ENCODE data around the gene KCNQ1OT1.

GRCh38 chr11:2746401-2747247, 46.8 kb upstream of the KCNQ1OT1 start:
- TF ChIP-seq CTCF (IDR thresholded peaks at IDR 0.05): no peak
- TF ChIP-seq EZH2phosphoT487 (IDR thresholded peaks at IDR 0.05): no peak
- TF ChIP-seq EZH2 (IDR thresholded peaks at IDR 0.05): no peak
